H9 (cell line): ENCODE data around the gene KRTAP4-12. TPM values are rescaled to one million over a fixed set of nuclear protein-coding genes. Genes with fewer than 3 reads are reported as not detected.

Experiments used
- DNase-seq: peaks from one replicate; pipeline ENCODE4 v3.0.0-alpha.2; 2017
- H2AFZ ChIP-seq: one replicate; pipeline ENCODE4 v1.6.1; 2013; ENCODE audit warnings: mild to moderate bottlenecking, low read length, control low read depth, moderate library complexity
- H2AK5ac ChIP-seq: 2 replicates; pipeline ENCODE4 v1.6.1; 2013; ENCODE audit warnings: low read length, control low read depth, mixed read lengths; ENCODE audit not compliant: insufficient read length
- H2BK120ac ChIP-seq: one replicate; pipeline ENCODE4 v1.6.1; 2013; ENCODE audit warnings: low read depth, mild to moderate bottlenecking, low read length, control low read depth, inconsistent platforms; ENCODE audit not compliant: poor library complexity, severe bottlenecking
- H2BK12ac ChIP-seq: 2 replicates; pipeline ENCODE4 v1.6.1; 2013; ENCODE audit warnings: low read length, control low read depth, mixed read lengths, low read depth; ENCODE audit not compliant: insufficient read length
- H2BK15ac ChIP-seq: 2 replicates; pipeline ENCODE4 v1.6.1; 2013; ENCODE audit warnings: low read depth, low read length, control low read depth
- H2BK20ac ChIP-seq: one replicate; pipeline ENCODE4 v1.6.1; 2013; ENCODE audit warnings: low read depth, mild to moderate bottlenecking, low read length, control low read depth, inconsistent platforms; ENCODE audit not compliant: poor library complexity, severe bottlenecking
- H2BK5ac ChIP-seq: 2 replicates; pipeline ENCODE4 v1.6.1; 2013; ENCODE audit warnings: low read length, control low read depth, mixed read lengths; ENCODE audit not compliant: insufficient read length
- H3K14ac ChIP-seq: 2 replicates; pipeline ENCODE4 v1.6.1; 2013; ENCODE audit warnings: low read length, control low read depth; ENCODE audit not compliant: insufficient read depth
- H3K18ac ChIP-seq: 2 replicates; pipeline ENCODE4 v1.6.1; 2013; ENCODE audit warnings: low read depth, mild to moderate bottlenecking, mixed read lengths, low read length, control low read depth; ENCODE audit not compliant: insufficient read length
- H3K23ac ChIP-seq: 2 replicates; pipeline ENCODE4 v1.6.1; 2013; ENCODE audit warnings: low read length, control low read depth, mixed read lengths, low read depth; ENCODE audit not compliant: insufficient read length
- H3K23me2 ChIP-seq: 2 replicates; pipeline ENCODE4 v1.6.1; 2013; ENCODE audit warnings: low read depth, mild to moderate bottlenecking, mixed read lengths, low read length, control low read depth; ENCODE audit not compliant: insufficient read length, poor library complexity, severe bottlenecking
- H3K27ac ChIP-seq: 2 replicates; pipeline ENCODE4 v1.5.1; 2013; ENCODE audit warnings: low read length, control low read depth, mixed read lengths, low read depth; ENCODE audit not compliant: insufficient read length
- H3K27me3 ChIP-seq: 2 replicates; pipeline ENCODE4 v1.6.1; 2013; ENCODE audit warnings: low read length, control low read depth, inconsistent platforms; ENCODE audit not compliant: insufficient read depth
- H3K4ac ChIP-seq: 2 replicates; pipeline ENCODE4 v1.6.1; 2013; ENCODE audit warnings: low read depth, mild to moderate bottlenecking, control low read depth, inconsistent platforms, low read length, moderate library complexity
- H3K4me1 ChIP-seq: 2 replicates; pipeline ENCODE4 v1.6.1; 2013; ENCODE audit warnings: low read length, control low read depth, inconsistent platforms; ENCODE audit not compliant: insufficient read depth
- H3K4me2 ChIP-seq: 2 replicates; pipeline ENCODE4 v1.6.1; 2013; ENCODE audit warnings: low read length, control low read depth, mixed read lengths; ENCODE audit not compliant: insufficient read length, insufficient read depth
- H3K56ac ChIP-seq: 2 replicates; pipeline ENCODE4 v1.6.1; 2013; ENCODE audit warnings: low read depth, mild to moderate bottlenecking, mixed read lengths, low read length, control low read depth; ENCODE audit not compliant: insufficient read length
- H3K79me1 ChIP-seq: 2 replicates; pipeline ENCODE4 v1.6.1; 2013; ENCODE audit warnings: low read depth, mild to moderate bottlenecking, moderate library complexity, low read length, control low read depth, inconsistent platforms; ENCODE audit not compliant: insufficient read depth, poor library complexity, severe bottlenecking
- H3K79me2 ChIP-seq: 2 replicates; pipeline ENCODE4 v1.6.1; 2013; ENCODE audit warnings: low read length, control low read depth, inconsistent platforms; ENCODE audit not compliant: insufficient read depth
- H3K9ac ChIP-seq: 2 replicates; pipeline ENCODE4 v1.6.1; 2013; ENCODE audit warnings: low read length, control low read depth, mixed read lengths; ENCODE audit not compliant: insufficient read length; ENCODE audit errors: extremely low read depth
- H3K9me3 ChIP-seq: one replicate; pipeline ENCODE4 v1.6.1; 2013; ENCODE audit warnings: low read depth, low read length, inconsistent platforms; ENCODE audit not compliant: control insufficient read depth
- H3T11ph ChIP-seq: one replicate; pipeline ENCODE4 v1.6.1; 2013; ENCODE audit warnings: mild to moderate bottlenecking, low read length, control low read depth, inconsistent platforms
- H4K20me1 ChIP-seq: one replicate; pipeline ENCODE4 v1.6.1; 2013; ENCODE audit not compliant: control insufficient read depth, insufficient read length, insufficient read depth
- H4K5ac ChIP-seq: 2 replicates; pipeline ENCODE4 v1.6.1; 2013; ENCODE audit warnings: low read depth, mild to moderate bottlenecking, mixed read lengths, low read length, control low read depth; ENCODE audit not compliant: insufficient read length
- H4K8ac ChIP-seq: replicated peaks from 2 replicates; pipeline ENCODE4 v1.6.1; 2013; ENCODE audit warnings: low read length, control low read depth, mixed read lengths, low read depth; ENCODE audit not compliant: insufficient read length
- H4K91ac ChIP-seq: 2 replicates; pipeline ENCODE4 v1.6.1; 2013; ENCODE audit warnings: low read depth, mild to moderate bottlenecking, moderate library complexity, mixed read lengths, low read length, control low read depth; ENCODE audit not compliant: insufficient read length
- H3K27ac Mint-ChIP-seq, 3 experiments: 2 replicates in 2 of 3; 3 replicates in 1 of 3; pipeline ENCODE4 v1.8.0; 2020 to 2021; ENCODE audit warnings: mixed read lengths in 3 of 3, mild to moderate bottlenecking in 1 of 3, moderate library complexity in 1 of 3
- H3K27me3 Mint-ChIP-seq: 2 replicates; pipeline ENCODE4 v1.8.0; 2021; ENCODE audit warnings: low read depth, mild to moderate bottlenecking, moderate library complexity, mixed read lengths
- H3K36me3 Mint-ChIP-seq, 3 experiments: 2 replicates in 2 of 3; 3 replicates in 1 of 3; pipeline ENCODE4 v1.8.0; 2020 to 2021; ENCODE audit warnings: low read depth in 3 of 3, mixed read lengths in 3 of 3; ENCODE audit not compliant: insufficient read depth in 1 of 3
- H3K4me1 Mint-ChIP-seq, 2 experiments: 2 replicates each; pipeline ENCODE4 v1.8.0; 2020; ENCODE audit warnings: mixed read lengths in 2 of 2
- H3K4me3 Mint-ChIP-seq, 2 experiments: 2 replicates in 1 of 2; 3 replicates in 1 of 2; pipeline ENCODE4 v1.8.0; 2020 to 2021; ENCODE audit warnings: mild to moderate bottlenecking in 2 of 2, mixed read lengths in 2 of 2, moderate library complexity in 1 of 2
- H3K9me3 Mint-ChIP-seq, 2 experiments: 2 replicates in 1 of 2; 3 replicates in 1 of 2; pipeline ENCODE4 v1.8.0; 2020; ENCODE audit warnings: mild to moderate bottlenecking in 2 of 2, mixed read lengths in 2 of 2, moderate library complexity in 1 of 2
- CTCF ChIP-seq: fragments of 200-600 bp; sonication (generic); conservative IDR thresholded peaks from 3 replicates; pipeline ENCODE4 v1.8.0; 2021; ENCODE audit warnings: antibody characterized with exemption, mild to moderate bottlenecking
- WGBS: extraction: QIAGEN DNeasy Blood & Tissue Kit; methylation state at CpG from one replicate; pipeline ENCODE4 v1.1.7; 2013; ENCODE audit warnings: missing lambda C conversion rate, low lambda C conversion rate, mixed read lengths; ENCODE audit not compliant: insufficient read length; ENCODE audit errors: extremely low coverage; 5-methylcytosine and 5-hydroxymethylcytosine counted together
- total RNA-seq: library from RNA; stranded (reverse); gene quantifications from 2 replicates; pipeline ENCODE4 v1.2.1, GENCODE V29; 2021

The KRTAP4-12 gene
- total RNA-seq, 1 experiment from 2014 or later: not detected

- no peaks in the 10 kb centered on the region; a peak in 1 of 5 replicates for H3K9me3 Mint-ChIP-seq
- Histone ChIP-seq H2AFZ (no peak within 1 kb of the TSS), H3K14ac (no peak within 1 kb of the TSS), H2BK12ac (no peak within 1 kb of the TSS), H2AK5ac (no peak within 1 kb of the TSS), H3K4me1 (no peaks in the 10 kb centered on the region), H3T11ph (no peak within 1 kb of the TSS), H3K56ac (no peak within 1 kb of the TSS), H4K8ac (no peak within 1 kb of the TSS), H3K79me2 (no peaks in the 10 kb centered on the region), H3K23ac (no peak within 1 kb of the TSS), H2BK120ac (no peak within 1 kb of the TSS), H3K79me1 (no peaks in the 10 kb centered on the region), H2BK5ac (no peak within 1 kb of the TSS), H3K23me2 (no peaks in the 10 kb centered on the region), H3K9me3 (no peaks in the 10 kb centered on the region), H3K18ac (no peak within 1 kb of the TSS), H4K91ac (no peak within 1 kb of the TSS), H3K9ac (no peak within 1 kb of the TSS), H4K20me1 (no peaks in the 10 kb centered on the region), H3K4ac (no peak within 1 kb of the TSS), H3K4me2 (no peak within 1 kb of the TSS), H4K5ac (no peak within 1 kb of the TSS), H2BK15ac (no peak within 1 kb of the TSS), H2BK20ac (no peak within 1 kb of the TSS), H3K27ac (no peak within 1 kb of the TSS), H3K27me3 (no peaks in the 10 kb centered on the region)
- DNase-seq: no peak
- H3K36me3 Mint-ChIP-seq: no peaks in the 10 kb centered on the region
- H3K4me1 Mint-ChIP-seq: no peaks in the 10 kb centered on the region
- no peak within 1 kb of the TSS for H3K4me3 Mint-ChIP-seq
- no CpG with 5 or more reads among the region's 1 CpG for WGBS
- H3K27me3 Mint-ChIP-seq: no peaks in the 10 kb centered on the region; the same call in 1 of the 2 replicates
- no peak for TF ChIP-seq CTCF
- H3K27ac Mint-ChIP-seq: no peak within 1 kb of the TSS; a peak in 1 of 7 replicates
Measured at GRCh38 chr17:41168121-41168520, 44.1 kb upstream of the KRTAP4-12 start, which contains the start of gene KRTAP4-3. KRTAP4-3 (minus strand) TSS chr17:41168221; CDS start chr17:41168172, 49 bp downstream.
